Measurements from ENCODE around the gene FRYL. TPM values are rescaled to one million over a fixed set of nuclear protein-coding genes. Genes with fewer than 3 reads are reported as not detected.
"Not testable (repeated sequence)": the region's sequence is repeated elsewhere in the genome, so short reads cannot be mapped to it uniquely, and the experiment has no call there.

Gene FRYL
- total and polyA plus RNA-seq, 7 experiments from 2014 or later, result 25.4 to 126 (median 102) TPM

GRCh38 chr4:48813964-48814363 is 33.9 kb upstream of the FRYL start:
- H3K36me3 ChIP-seq (ENCODE audit: control insufficient read depth in 2 of 3, insufficient read depth in 3 of 3, low read length in 3 of 3), result no peaks in the 10 kb centered on the region
- Mint-ChIP-seq H3K36me3 (peaks cover 0 to 7% (median 0%) of the 10 kb centered on the region in 5 donors), H3K4me3 (no peak overlapping the region), H3K27me3 (peaks cover 0 to 10% (median 4%) of the 10 kb centered on the region in 5 donors), H3K27ac (no peak overlapping the region), H3K9me3 (peaks cover 0 to under 1% (median 0%) of the 10 kb centered on the region in 11 donors), H3K4me1 (peaks cover 0 to 11% (median 2%) of the 10 kb centered on the region in 7 donors)
- no peak overlapping the region for H3K27ac ChIP-seq (ENCODE audit: low read depth, low read length)
- no peak for DNase-seq
- H3K4me1 ChIP-seq (ENCODE audit: control insufficient read depth in 2 of 2, insufficient read depth in 2 of 2, low read length in 2 of 2), result no peaks in the 10 kb centered on the region
- intact Hi-C loops (cut with micrococcal nuclease), result no loop called here
- H3K4me3 ChIP-seq (ENCODE audit: low read length), result no peak overlapping the region
- no peaks in the 10 kb centered on the region for H3K9me3 ChIP-seq (ENCODE audit: control insufficient read depth in 2 of 3, low read length in 3 of 3)
- no peaks in the 10 kb centered on the region for H3K27me3 ChIP-seq (ENCODE audit: control insufficient read depth in 2 of 2, insufficient read depth in 2 of 2, low read length in 2 of 2)
- ChIA-PET CTCF (no interaction called here), POLR2A (interaction anchor here (0.6 to 1.1 kb wide), 2 partner anchors 35 to 43 kb away, joined by 3 read pairs; no protein-coding TSS in a partner anchor)
- ATAC-seq, result no peak

DNA sequence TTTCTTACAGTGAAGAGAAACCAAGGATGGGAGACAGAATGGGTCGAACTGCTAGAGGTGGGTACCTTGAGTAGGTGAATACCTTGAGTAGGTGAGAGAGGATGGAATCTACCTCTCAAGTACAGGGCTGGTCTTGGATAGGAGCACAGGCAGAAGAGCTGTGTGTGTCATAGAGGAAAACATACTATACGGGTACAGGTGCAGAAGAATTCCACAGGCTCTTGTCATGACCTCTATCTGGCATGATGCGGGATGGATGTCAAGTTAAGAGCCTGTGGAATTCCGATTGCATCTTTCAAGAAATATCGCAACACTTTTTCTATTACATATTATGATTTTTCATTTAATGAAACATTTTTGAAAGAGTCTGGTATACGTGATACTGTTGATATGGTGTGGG is 32.8 kb upstream of the FRYL start:
- H3K27me3 Mint-ChIP-seq, result peaks cover 0 to 10% (median 2%) of the 10 kb centered on the region in 5 donors
- H3K4me3 Mint-ChIP-seq, result no peak overlapping the region
- no peaks in the 10 kb centered on the region for H3K27me3 ChIP-seq (ENCODE audit: control insufficient read depth in 2 of 2, insufficient read depth in 2 of 2, low read length in 2 of 2)
- DNase-seq (no peak), ATAC-seq (no peak)
- H3K36me3 Mint-ChIP-seq, result peaks cover 0 to 7% (median 0%) of the 10 kb centered on the region in 5 donors
- H3K9me3 ChIP-seq (ENCODE audit: control insufficient read depth in 2 of 3, low read length in 3 of 3), result no peaks in the 10 kb centered on the region
- H3K36me3 ChIP-seq (ENCODE audit: control insufficient read depth in 2 of 3, insufficient read depth in 3 of 3, low read length in 3 of 3), result no peaks in the 10 kb centered on the region
- no peaks in the 10 kb centered on the region for H3K4me1 ChIP-seq (ENCODE audit: control insufficient read depth in 2 of 2, insufficient read depth in 2 of 2, low read length in 2 of 2)
- no peak overlapping the region for H3K27ac Mint-ChIP-seq
- intact Hi-C loops (cut with micrococcal nuclease), result no loop called here
- CTCF ChIA-PET, result interaction anchor here (0.6 kb wide), 1 partner anchor 184 kb away, joined by 3 read pairs; no protein-coding TSS in a partner anchor
- peaks cover 0 to 16% (median 2%) of the 10 kb centered on the region in 7 donors for H3K4me1 Mint-ChIP-seq
- POLR2A ChIA-PET, result no interaction called here
- H3K9me3 Mint-ChIP-seq, result peaks cover 0 to 3% (median 0%) of the 10 kb centered on the region in 11 donors
- no peak overlapping the region for H3K4me3 ChIP-seq (ENCODE audit: low read length)
- no peak overlapping the region for H3K27ac ChIP-seq (ENCODE audit: low read depth, low read length)

DNA sequence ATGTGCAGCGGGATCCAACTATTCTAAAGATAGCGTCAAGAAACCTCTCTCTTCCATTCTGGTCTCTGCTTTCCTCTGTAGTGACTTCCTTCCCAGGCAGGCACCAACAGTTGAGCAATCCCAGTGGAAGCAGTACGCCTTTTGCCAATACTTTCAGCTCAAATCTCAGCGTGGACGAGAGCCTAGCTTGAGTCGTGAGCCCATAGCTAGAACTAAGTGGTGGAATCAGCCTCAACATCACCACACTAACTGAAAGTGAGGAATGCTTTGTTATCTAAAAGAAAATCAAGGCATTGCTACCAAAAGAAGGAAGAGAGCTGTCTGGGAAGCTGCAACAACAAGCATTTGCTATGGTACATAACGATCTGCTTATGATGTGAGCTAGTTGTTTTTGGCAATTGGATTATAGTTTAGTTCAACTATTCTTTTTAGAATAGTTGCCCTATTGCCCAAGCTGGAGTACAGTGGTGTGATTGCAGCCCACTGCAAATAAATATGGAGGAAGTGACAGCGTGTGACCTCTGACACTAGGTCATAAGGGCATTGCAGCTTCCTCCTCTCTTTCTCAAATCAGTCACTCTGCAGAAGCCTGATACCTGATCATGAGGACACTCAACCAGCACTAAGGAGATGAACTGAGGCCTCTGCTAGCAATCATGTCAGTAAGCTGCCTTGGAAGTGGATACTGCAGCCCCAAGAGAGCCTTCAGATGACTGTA is 24.7 kb upstream of the FRYL start:
- ChIA-PET CTCF (no interaction called here), POLR2A (interaction anchor here (0.6 kb wide), 1 partner anchor 151 kb away, joined by 4 read pairs; no protein-coding TSS in a partner anchor)
- no peak overlapping the region for H3K27ac ChIP-seq (ENCODE audit: low read depth, low read length)
- no peaks in the 10 kb centered on the region for H3K4me1 ChIP-seq (ENCODE audit: control insufficient read depth in 2 of 2, insufficient read depth in 2 of 2, low read length in 2 of 2)
- H3K4me3 Mint-ChIP-seq, result no peak overlapping the region
- ATAC-seq (no peak), DNase-seq (no peak)
- H3K27me3 ChIP-seq (ENCODE audit: control insufficient read depth in 2 of 2, insufficient read depth in 2 of 2, low read length in 2 of 2), result no peaks in the 10 kb centered on the region
- H3K9me3 Mint-ChIP-seq, result peaks cover 0 to 3% (median 0%) of the 10 kb centered on the region in 11 donors
- intact Hi-C loops (cut with micrococcal nuclease), result no loop called here
- H3K27me3 Mint-ChIP-seq, result peaks cover 0 to 7% (median 0%) of the 10 kb centered on the region in 5 donors
- no peak overlapping the region for H3K4me3 ChIP-seq (ENCODE audit: low read length)
- no peak overlapping the region for H3K27ac Mint-ChIP-seq
- H3K36me3 Mint-ChIP-seq, result no peaks in the 10 kb centered on the region
- peaks cover 0 to 5% (median 0%) of the 10 kb centered on the region in 7 donors for H3K4me1 Mint-ChIP-seq
- no peaks in the 10 kb centered on the region for H3K36me3 ChIP-seq (ENCODE audit: control insufficient read depth in 2 of 3, insufficient read depth in 3 of 3, low read length in 3 of 3)
- H3K9me3 ChIP-seq (ENCODE audit: control insufficient read depth in 2 of 3, low read length in 3 of 3), result no peaks in the 10 kb centered on the region

GRCh38 chr4:48801016-48801715 is 21.1 kb upstream of the FRYL start:
- H3K4me1 ChIP-seq (ENCODE audit: control insufficient read depth in 2 of 2, insufficient read depth in 2 of 2, low read length in 2 of 2), result no peaks in the 10 kb centered on the region
- H3K36me3 Mint-ChIP-seq, result peaks cover 0 to 2% (median 0%) of the 10 kb centered on the region in 5 donors
- peaks cover 0 to 3% (median 0%) of the 10 kb centered on the region in 7 donors for H3K4me1 Mint-ChIP-seq
- intact Hi-C loops (cut with micrococcal nuclease), result no loop called here
- DNase-seq (no peak), ATAC-seq (no peak)
- H3K4me3 ChIP-seq (ENCODE audit: low read length), result no peak overlapping the region
- H3K27me3 Mint-ChIP-seq, result peaks cover 0 to 9% (median 6%) of the 10 kb centered on the region in 5 donors
- H3K9me3 ChIP-seq (ENCODE audit: control insufficient read depth in 2 of 3, low read length in 3 of 3), result no peaks in the 10 kb centered on the region
- POLR2A ChIA-PET, result no interaction called here
- CTCF ChIA-PET, result no interaction called here
- no peaks in the 10 kb centered on the region for H3K36me3 ChIP-seq (ENCODE audit: control insufficient read depth in 2 of 3, insufficient read depth in 3 of 3, low read length in 3 of 3)
- H3K4me3 Mint-ChIP-seq, result no peak overlapping the region
- no peaks in the 10 kb centered on the region for H3K27me3 ChIP-seq (ENCODE audit: control insufficient read depth in 2 of 2, insufficient read depth in 2 of 2, low read length in 2 of 2)
- H3K27ac Mint-ChIP-seq, result no peak overlapping the region
- peaks cover 0 to 3% (median 0%) of the 10 kb centered on the region in 11 donors for H3K9me3 Mint-ChIP-seq
- H3K27ac ChIP-seq (ENCODE audit: low read depth, low read length), result no peak overlapping the region

GRCh38 chr4:48800155-48800554 is 20.1 kb upstream of the FRYL start:
- H3K9me3 ChIP-seq (ENCODE audit: control insufficient read depth in 2 of 3, low read length in 3 of 3); H3K27ac ChIP-seq (ENCODE audit: low read depth, low read length); ATAC-seq; POLR2A ChIA-PET; intact Hi-C loops (cut with micrococcal nuclease); H3K4me1 Mint-ChIP-seq; CTCF ChIA-PET; H3K9me3 Mint-ChIP-seq; H3K27me3 Mint-ChIP-seq; H3K36me3 Mint-ChIP-seq; H3K4me3 Mint-ChIP-seq; H3K27me3 ChIP-seq (ENCODE audit: control insufficient read depth in 2 of 2, insufficient read depth in 2 of 2, low read length in 2 of 2); H3K4me1 ChIP-seq (ENCODE audit: control insufficient read depth in 2 of 2, insufficient read depth in 2 of 2, low read length in 2 of 2); DNase-seq; H3K4me3 ChIP-seq (ENCODE audit: low read length); H3K27ac Mint-ChIP-seq; H3K36me3 ChIP-seq (ENCODE audit: control insufficient read depth in 2 of 3, insufficient read depth in 3 of 3, low read length in 3 of 3): not testable (repeated sequence)

DNA sequence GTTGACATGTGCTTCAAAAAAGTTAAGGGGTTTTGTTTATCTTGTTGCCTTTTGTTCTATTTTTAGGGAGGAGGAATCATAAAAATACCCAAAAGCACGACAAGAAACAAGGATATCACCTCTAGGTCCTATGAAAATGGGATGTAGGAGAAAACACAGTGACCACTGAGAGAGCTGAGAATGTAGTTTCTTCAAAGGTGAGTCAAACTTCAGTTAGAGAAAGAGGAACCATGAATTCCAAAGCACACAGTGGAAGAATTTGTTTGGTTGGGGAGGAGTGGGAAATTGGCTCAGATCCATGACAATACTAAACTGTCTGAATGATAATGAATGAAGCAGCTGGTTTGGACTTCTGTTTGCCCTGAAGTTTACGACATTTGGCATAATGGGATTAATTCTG is 19.1 kb upstream of the FRYL start:
- CTCF ChIA-PET, result no interaction called here
- Histone ChIP-seq H3K4me3 (ENCODE audit: low read length) (no peak overlapping the region), H3K27me3 (ENCODE audit: control insufficient read depth in 2 of 2, insufficient read depth in 2 of 2, low read length in 2 of 2) (no peaks in the 10 kb centered on the region), H3K27ac (ENCODE audit: low read depth, low read length) (no peak overlapping the region), H3K36me3 (ENCODE audit: control insufficient read depth in 2 of 3, insufficient read depth in 3 of 3, low read length in 3 of 3) (no peaks in the 10 kb centered on the region), H3K4me1 (ENCODE audit: control insufficient read depth in 2 of 2, insufficient read depth in 2 of 2, low read length in 2 of 2) (no peaks in the 10 kb centered on the region), H3K9me3 (ENCODE audit: control insufficient read depth in 2 of 3, low read length in 3 of 3) (no peaks in the 10 kb centered on the region)
- POLR2A ChIA-PET, result no interaction called here
- Mint-ChIP-seq H3K27ac (no peak overlapping the region), H3K36me3 (peaks cover 0 to 2% (median 0%) of the 10 kb centered on the region in 5 donors), H3K4me3 (no peak overlapping the region), H3K9me3 (peaks cover 0 to 3% (median 0%) of the 10 kb centered on the region in 11 donors), H3K27me3 (peaks cover 0 to 9% (median 6%) of the 10 kb centered on the region in 5 donors), H3K4me1 (peaks cover 0 to 3% (median 0%) of the 10 kb centered on the region in 7 donors)
- intact Hi-C loops (cut with micrococcal nuclease), result no loop called here
- no peak for DNase-seq
- ATAC-seq, result no peak

Measured in naive thymus-derived CD4-positive, alpha-beta T cell (primary cell).